Mesendoderm (in vitro differentiated cells): ENCODE data around the gene SLC11A1.

Source experiments
- DNase-seq: peaks from one replicate; pipeline ENCODE4 v3.0.0; 2013
- H2AK5ac ChIP-seq: 2 replicates; pipeline ENCODE4 v1.6.1; 2013; ENCODE audit warnings: low read length, inconsistent platforms
- H2BK120ac ChIP-seq: 2 replicates; pipeline ENCODE4 v1.6.1; 2013; ENCODE audit warnings: low read depth, mild to moderate bottlenecking, low read length, moderate library complexity, mixed read lengths
- H2BK15ac ChIP-seq: replicated peaks from 2 replicates; pipeline ENCODE4 v1.6.1; 2013; ENCODE audit warnings: low read depth, mild to moderate bottlenecking, moderate library complexity
- H2BK5ac ChIP-seq: 2 replicates; pipeline ENCODE4 v1.6.1; 2013; ENCODE audit warnings: low read length, inconsistent platforms
- H3K18ac ChIP-seq: 2 replicates; pipeline ENCODE4 v1.6.1; 2013; ENCODE audit warnings: mild to moderate bottlenecking, low read length, mixed read lengths
- H3K23ac ChIP-seq: one replicate; pipeline ENCODE4 v1.6.1; 2013; ENCODE audit warnings: low read length
- H3K27ac ChIP-seq: 2 replicates; pipeline ENCODE4 v1.5.1; 2013; ENCODE audit warnings: low read depth, mild to moderate bottlenecking, inconsistent platforms, low read length, moderate library complexity
- H3K27me3 ChIP-seq: 2 replicates; pipeline ENCODE4 v1.6.1; 2013; ENCODE audit warnings: low read length, control low read depth, mild to moderate bottlenecking, inconsistent platforms; ENCODE audit not compliant: insufficient read depth, poor library complexity
- H3K36me3 ChIP-seq: 2 replicates; pipeline ENCODE4 v1.6.1; 2013; ENCODE audit warnings: low read length, inconsistent platforms; ENCODE audit not compliant: control insufficient read depth, insufficient read depth
- H3K4ac ChIP-seq: one replicate; pipeline ENCODE4 v1.6.1; 2013; ENCODE audit warnings: low read depth, mild to moderate bottlenecking, low read length, moderate library complexity
- H3K4me1 ChIP-seq: 2 replicates; pipeline ENCODE4 v1.6.1; 2013; ENCODE audit warnings: low read depth, low read length, inconsistent platforms; ENCODE audit not compliant: control insufficient read depth
- H3K4me2 ChIP-seq: 2 replicates; pipeline ENCODE4 v1.6.1; 2013; ENCODE audit warnings: low read length
- H3K4me3 ChIP-seq: 2 replicates; pipeline ENCODE4 v1.5.1; 2013; ENCODE audit warnings: mild to moderate bottlenecking, low read length
- H3K56ac ChIP-seq: one replicate; pipeline ENCODE4 v1.6.1; 2013; ENCODE audit warnings: low read length
- H3K79me1 ChIP-seq: 2 replicates; pipeline ENCODE4 v1.6.1; 2013; ENCODE audit warnings: low read length, inconsistent platforms
- H3K79me2 ChIP-seq: 2 replicates; pipeline ENCODE4 v1.6.1; 2013; ENCODE audit warnings: mild to moderate bottlenecking, low read length; ENCODE audit not compliant: control insufficient read depth, insufficient read depth
- H3K9ac ChIP-seq: 2 replicates; pipeline ENCODE4 v1.6.1; 2013; ENCODE audit warnings: low read length, inconsistent platforms
- H4K5ac ChIP-seq: one replicate; pipeline ENCODE4 v1.6.1; 2013; ENCODE audit warnings: low read length
- H4K8ac ChIP-seq: one replicate; pipeline ENCODE4 v1.6.1; 2013; ENCODE audit warnings: low read depth, mild to moderate bottlenecking, control low read depth, low read length, moderate library complexity
- WGBS: extraction: QIAGEN DNeasy Blood & Tissue Kit; methylation state at CpG from one replicate; pipeline ENCODE4 v1.1.7; 2013; ENCODE audit warnings: low lambda C conversion rate, missing lambda C conversion rate; ENCODE audit not compliant: insufficient coverage; ENCODE audit errors: extremely low coverage; 5-methylcytosine and 5-hydroxymethylcytosine counted together

Gene SLC11A1

GRCh38 chr2:218384975-218385374, 2.9 kb downstream of the SLC11A1 start:
- no peak for DNase-seq
- Histone ChIP-seq H3K79me1 (no peaks in the 10 kb centered on the region), H3K27ac (no peak overlapping the region), H3K27me3 (no peaks in the 10 kb centered on the region), H4K5ac (no peak overlapping the region), H2BK15ac (no peak overlapping the region), H3K4me2 (no peak overlapping the region), H3K56ac (no peak overlapping the region), H3K4me3 (no peak overlapping the region), H3K79me2 (no peaks in the 10 kb centered on the region), H2BK5ac (no peak overlapping the region), H3K23ac (no peak overlapping the region), H3K18ac (no peak overlapping the region), H4K8ac (no peak overlapping the region), H3K4me1 (no peaks in the 10 kb centered on the region), H3K9ac (no peak overlapping the region), H2BK120ac (no peak overlapping the region), H2AK5ac (no peak overlapping the region), H3K4ac (no peak overlapping the region), H3K36me3 (no peaks in the 10 kb centered on the region)
- no CpG with 5 or more reads among the region's 9 CpGs for WGBS

DNA sequence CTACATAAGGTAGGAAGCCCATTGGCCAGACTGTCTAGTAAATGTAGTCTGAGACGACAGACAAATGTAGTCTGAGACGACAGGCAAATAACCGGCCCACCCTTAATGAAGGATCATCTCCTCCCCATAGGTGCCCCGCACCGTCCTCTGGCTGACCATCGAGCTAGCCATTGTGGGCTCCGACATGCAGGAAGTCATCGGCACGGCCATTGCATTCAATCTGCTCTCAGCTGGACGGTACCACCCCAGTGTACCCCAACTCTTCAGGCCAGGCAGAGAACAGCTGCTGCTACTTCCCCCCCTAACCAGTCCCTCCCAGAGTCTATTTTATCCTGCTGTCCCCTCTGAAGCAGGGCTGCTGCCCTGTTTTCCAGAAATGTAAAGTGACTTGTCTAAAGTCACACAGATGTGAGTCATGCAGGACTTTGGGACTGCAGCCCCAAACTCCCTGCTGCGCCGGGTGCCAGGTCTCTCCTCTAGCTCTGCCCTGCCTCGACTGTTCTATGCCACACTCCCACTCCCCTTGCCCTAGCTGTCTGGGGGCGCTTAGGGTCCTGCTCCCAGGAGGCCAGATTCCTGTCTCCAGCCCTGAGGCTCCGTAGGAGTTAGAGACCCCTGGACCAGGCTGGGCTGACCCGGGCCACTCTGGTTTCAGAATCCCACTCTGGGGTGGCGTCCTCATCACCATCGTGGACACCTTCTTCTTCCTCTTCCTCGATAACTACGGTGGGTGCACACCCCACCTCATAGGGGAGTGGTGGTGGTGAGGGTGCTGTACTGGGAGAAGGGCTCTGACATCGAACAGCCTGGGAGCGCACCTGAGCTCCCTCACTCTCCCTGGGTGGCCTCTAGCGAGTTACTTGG, 4.7 kb downstream of the SLC11A1 start:
- Histone ChIP-seq H3K56ac (peak overlapping the region; percentile 95), H3K4me3 (no peak overlapping the region), H2BK5ac (no peak overlapping the region), H3K79me1 (no peaks in the 10 kb centered on the region), H2BK120ac (no peak overlapping the region), H3K18ac (no peak overlapping the region), H2BK15ac (no peak overlapping the region), H2AK5ac (no peak overlapping the region), H3K27me3 (no peaks in the 10 kb centered on the region), H4K8ac (no peak overlapping the region), H4K5ac (no peak overlapping the region), H3K79me2 (no peaks in the 10 kb centered on the region), H3K4me2 (peak overlapping the region; percentile 23), H3K9ac (no peak overlapping the region), H3K36me3 (no peaks in the 10 kb centered on the region), H3K23ac (no peak overlapping the region), H3K27ac (no peak overlapping the region), H3K4ac (no peak overlapping the region), H3K4me1 (no peaks in the 10 kb centered on the region)
- no peak for DNase-seq
- WGBS = no CpG with 5 or more reads among the region's 23 CpGs

DNA sequence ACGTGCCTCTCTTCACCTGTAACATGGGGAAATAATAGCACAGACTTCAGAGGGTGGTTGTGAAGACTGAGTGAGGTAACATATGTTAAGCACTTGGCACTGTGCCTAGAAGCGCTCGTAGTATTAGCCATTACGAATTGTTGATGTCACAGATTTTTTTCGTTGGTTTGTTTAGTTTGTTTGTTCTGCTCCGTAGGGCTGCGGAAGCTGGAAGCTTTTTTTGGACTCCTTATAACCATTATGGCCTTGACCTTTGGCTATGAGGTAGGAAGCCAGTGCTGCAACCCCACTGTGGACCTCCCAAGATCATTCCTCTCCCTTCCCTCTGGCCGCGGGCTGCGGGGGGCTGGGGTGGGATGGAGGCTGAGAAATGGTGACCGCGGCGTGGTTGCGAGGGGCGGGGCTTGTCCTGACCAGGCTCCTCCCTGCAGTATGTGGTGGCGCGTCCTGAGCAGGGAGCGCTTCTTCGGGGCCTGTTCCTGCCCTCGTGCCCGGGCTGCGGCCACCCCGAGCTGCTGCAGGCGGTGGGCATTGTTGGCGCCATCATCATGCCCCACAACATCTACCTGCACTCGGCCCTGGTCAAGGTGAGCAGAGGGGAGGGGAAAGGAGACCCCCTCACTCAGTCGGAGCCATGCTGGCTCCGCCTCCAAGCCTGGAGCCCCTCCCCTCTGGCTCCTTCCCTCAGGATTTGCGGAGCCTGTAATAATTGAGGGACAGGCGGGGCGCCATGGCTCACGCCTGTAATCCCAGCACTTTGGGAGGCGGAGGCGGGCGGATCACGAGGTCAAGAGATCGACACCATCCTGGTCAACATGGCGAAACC, 5.5 kb downstream of the SLC11A1 start:
- Histone ChIP-seq H3K23ac (no peak overlapping the region), H4K8ac (no peak overlapping the region), H3K79me1 (no peaks in the 10 kb centered on the region), H3K27ac (no peak overlapping the region), H3K4me3 (peak overlapping the region; percentile 46), H3K4me1 (no peaks in the 10 kb centered on the region), H2BK15ac (no peak overlapping the region), H4K5ac (no peak overlapping the region), H3K4ac (no peak overlapping the region), H2AK5ac (no peak overlapping the region), H3K36me3 (no peaks in the 10 kb centered on the region), H3K4me2 (peak overlapping the region; percentile 87), H3K9ac (peak overlapping the region; percentile 75), H3K56ac (peak overlapping the region; percentile 95), H3K18ac (no peak overlapping the region), H3K27me3 (no peaks in the 10 kb centered on the region), H2BK120ac (no peak overlapping the region), H2BK5ac (no peak overlapping the region), H3K79me2 (no peaks in the 10 kb centered on the region)
- WGBS = no CpG with 5 or more reads among the region's 38 CpGs
- DNase-seq = peak; percentile 83

GRCh38 chr2:218389333-218390150, 7.5 kb downstream of the SLC11A1 start:
- H3K9ac ChIP-seq = no peak overlapping the region
- no peak overlapping the region for H2AK5ac ChIP-seq
- no peak overlapping the region for H3K56ac ChIP-seq
- H4K5ac ChIP-seq = no peak overlapping the region
- H2BK120ac ChIP-seq = no peak overlapping the region
- no CpG with 5 or more reads among the region's 17 CpGs for WGBS
- no peak overlapping the region for H4K8ac ChIP-seq
- no peak overlapping the region for H3K23ac ChIP-seq
- H3K4ac ChIP-seq = no peak overlapping the region
- no peaks in the 10 kb centered on the region for H3K27me3 ChIP-seq
- no peak overlapping the region for H3K4me3 ChIP-seq
- H3K4me1 ChIP-seq = no peaks in the 10 kb centered on the region
- H3K79me1 ChIP-seq = no peaks in the 10 kb centered on the region
- H3K79me2 ChIP-seq = no peaks in the 10 kb centered on the region
- H3K18ac ChIP-seq = no peak overlapping the region
- no peak overlapping the region for H3K4me2 ChIP-seq
- no peak overlapping the region for H2BK5ac ChIP-seq
- no peaks in the 10 kb centered on the region for H3K36me3 ChIP-seq
- no peak overlapping the region for H2BK15ac ChIP-seq
- DNase-seq = no peak
- no peak overlapping the region for H3K27ac ChIP-seq

- no peak overlapping the region for H3K18ac ChIP-seq
- WGBS = no CpG with 5 or more reads among the region's 23 CpGs
- H2AK5ac ChIP-seq = no peak overlapping the region
- no peaks in the 10 kb centered on the region for H3K36me3 ChIP-seq
- H3K4me3 ChIP-seq = no peak overlapping the region
- no peak overlapping the region for H4K5ac ChIP-seq
- no peak overlapping the region for H3K4me2 ChIP-seq
- H3K27me3 ChIP-seq = no peaks in the 10 kb centered on the region
- H2BK5ac ChIP-seq = no peak overlapping the region
- H3K56ac ChIP-seq = peak overlapping the region; percentile 34
- H4K8ac ChIP-seq = no peak overlapping the region
- H3K79me1 ChIP-seq = no peaks in the 10 kb centered on the region
- no peaks in the 10 kb centered on the region for H3K79me2 ChIP-seq
- no peak overlapping the region for H3K9ac ChIP-seq
- H3K4me1 ChIP-seq = no peaks in the 10 kb centered on the region
- no peak overlapping the region for H3K4ac ChIP-seq
- no peak for DNase-seq
- H3K27ac ChIP-seq = no peak overlapping the region
- no peak overlapping the region for H2BK120ac ChIP-seq
- no peak overlapping the region for H3K23ac ChIP-seq
- no peak overlapping the region for H2BK15ac ChIP-seq
These were observed 9.1 kb downstream of the SLC11A1 start for GRCh38 chr2:218391202-218391601.
